Fibroblast of skin of left quadriceps (primary cell): Measurements from ENCODE around the gene CHFR.
"Not testable (repeated sequence)": the region's sequence is repeated elsewhere in the genome, so short reads cannot be mapped to it uniquely, and the experiment has no call there.

Experiments used
- DNase-seq, 2 experiments: peaks; one replicate each; pipeline ENCODE4 v3.0.0-alpha.2; 2013; ENCODE audit warnings: low read depth in 2 of 2

CHFR gene

DNA sequence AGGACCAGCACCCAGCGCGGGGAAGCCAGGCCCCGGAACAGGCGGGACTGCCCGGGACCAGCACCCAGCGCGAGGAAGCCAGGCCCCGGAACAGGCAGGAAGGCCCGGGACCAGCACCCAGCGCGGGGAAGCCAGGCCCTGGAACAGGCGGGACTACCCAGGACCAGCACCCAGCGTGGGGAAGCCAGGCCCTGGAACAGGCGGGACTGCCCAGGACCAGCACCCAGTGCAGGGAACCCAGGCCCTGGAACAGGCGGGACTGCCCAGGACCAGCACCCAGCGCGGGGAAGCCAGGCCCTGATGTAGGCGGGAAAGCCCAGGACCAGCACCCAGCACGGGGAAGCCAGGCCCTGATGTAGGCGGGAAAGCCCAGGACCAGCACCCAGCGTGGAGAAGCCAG lies 12.8 kb downstream of the CHFR start:
- DNase-seq = not testable (repeated sequence)

DNA sequence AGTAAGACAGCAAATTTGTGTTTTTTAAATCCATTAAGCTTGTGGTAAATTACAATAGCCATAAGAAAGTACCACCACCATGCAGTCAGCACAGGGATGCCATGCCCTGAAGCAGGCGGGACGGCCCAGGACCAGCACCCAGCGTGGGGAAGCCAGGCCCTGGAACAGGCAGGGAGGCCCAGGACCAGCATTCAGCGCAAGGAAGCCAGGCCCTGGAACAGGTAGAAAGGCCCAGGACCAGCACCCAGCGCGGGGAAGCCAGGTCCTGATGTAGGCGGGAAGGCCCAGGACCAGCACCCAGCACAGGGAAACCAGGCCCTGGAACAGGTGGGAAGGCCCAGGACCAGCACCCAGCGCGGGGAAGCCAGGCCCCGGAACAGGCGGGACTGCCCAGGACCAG lies 13.2 kb downstream of the CHFR start:
- no peak for DNase-seq

DNA sequence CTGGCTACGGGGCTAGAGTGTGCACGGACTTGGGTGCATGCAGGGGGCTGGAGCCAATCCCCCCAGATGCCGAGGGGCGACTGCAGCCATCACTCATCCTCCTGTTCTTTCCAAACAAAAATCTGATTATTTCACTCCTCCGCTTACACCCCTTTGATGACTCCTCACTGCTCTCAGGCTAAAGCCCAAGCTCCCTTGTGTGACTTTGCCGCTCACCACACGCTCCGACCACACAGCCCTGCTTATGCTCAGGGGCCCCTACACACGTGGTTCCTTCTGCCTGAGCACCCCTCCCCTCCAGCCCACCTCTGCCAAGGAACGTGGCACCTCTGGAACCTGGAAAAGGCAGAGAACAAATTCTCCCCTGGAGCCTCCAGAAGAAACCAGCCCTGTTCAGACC lies 13.7 kb downstream of the CHFR start:
- no peak for DNase-seq

- DNase-seq = no peak
These were observed 14.4 kb downstream of the CHFR start for GRCh38 chr12:132872975-132873421.

- no peak for DNase-seq
These were observed 15.1 kb downstream of the CHFR start for GRCh38 chr12:132872073-132872855.

- no peak for DNase-seq
These were observed 17.9 kb downstream of the CHFR start for GRCh38 chr12:132869551-132869950.

DNA sequence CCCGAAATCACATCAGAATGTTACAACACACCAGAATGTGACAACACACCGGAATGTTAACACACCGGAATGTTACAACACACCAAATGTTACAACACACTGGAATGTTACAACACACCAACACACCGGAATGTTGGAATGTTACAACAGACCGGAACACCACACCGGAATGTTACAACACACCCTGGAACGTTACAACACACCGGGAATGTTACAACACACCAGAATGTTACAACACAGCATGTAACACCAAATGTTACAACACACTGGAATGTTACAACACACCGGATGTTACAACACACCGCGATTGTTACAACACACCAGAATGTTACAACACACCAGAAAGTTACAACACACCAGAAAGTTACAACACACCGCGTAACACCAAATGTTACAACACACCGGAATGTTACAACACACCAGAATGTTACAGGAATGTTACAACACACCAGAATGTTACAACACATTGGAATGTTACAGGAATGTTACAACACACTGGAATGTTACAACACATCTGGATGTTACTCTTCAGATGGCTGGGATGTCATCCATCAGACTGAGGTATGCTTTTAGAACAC lies 21.1 kb downstream of the CHFR start:
- peak; percentile 18 to 28 for DNase-seq

DNA sequence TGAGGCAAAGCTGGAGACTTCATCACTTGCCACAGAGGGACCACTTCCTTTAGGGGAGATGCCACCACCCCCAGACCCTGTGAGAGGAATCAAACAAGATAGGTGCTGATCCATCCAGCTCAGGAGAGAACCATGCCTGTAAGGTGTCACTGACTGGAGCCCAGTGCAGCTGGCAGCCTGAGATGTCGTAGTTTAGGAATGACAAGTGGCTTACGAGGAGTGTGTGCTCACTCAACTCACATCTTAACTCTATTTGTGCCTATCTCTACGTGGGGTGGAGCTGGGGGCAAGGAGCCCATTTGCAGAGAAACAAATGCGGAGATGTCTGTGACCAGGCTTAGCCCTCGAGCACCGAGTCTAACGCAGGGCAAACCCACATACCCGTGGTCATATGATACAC lies 25.8 kb downstream of the CHFR start:
- DNase-seq = no peak

DNA sequence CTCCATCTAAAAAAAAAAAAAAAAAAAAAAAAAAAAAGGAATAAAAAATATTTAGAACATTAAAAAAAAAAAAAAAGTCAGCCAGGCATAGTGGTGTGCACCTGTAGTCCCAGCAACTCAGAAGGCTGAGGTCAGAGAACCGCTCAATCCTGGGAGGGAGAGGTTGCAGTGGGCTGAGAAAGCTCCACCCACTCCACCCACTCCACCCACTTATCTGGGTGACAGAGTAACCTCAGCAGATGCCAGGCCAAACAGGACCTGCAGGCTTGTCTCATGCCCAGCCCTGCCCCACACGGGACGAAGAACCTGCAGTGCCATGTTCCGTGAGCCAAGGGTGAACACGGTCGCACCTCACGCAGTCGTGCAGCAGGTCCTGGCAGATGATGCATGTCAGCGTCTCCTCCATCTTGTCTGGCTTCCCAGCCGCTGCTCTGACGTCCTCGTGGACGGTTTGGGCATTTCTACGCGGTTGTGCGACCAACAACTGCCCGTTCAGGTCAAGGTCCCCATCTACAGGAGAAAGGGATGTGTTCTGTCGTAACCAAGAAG lies 28.6 kb downstream of the CHFR start:
- DNase-seq = no peak

DNA sequence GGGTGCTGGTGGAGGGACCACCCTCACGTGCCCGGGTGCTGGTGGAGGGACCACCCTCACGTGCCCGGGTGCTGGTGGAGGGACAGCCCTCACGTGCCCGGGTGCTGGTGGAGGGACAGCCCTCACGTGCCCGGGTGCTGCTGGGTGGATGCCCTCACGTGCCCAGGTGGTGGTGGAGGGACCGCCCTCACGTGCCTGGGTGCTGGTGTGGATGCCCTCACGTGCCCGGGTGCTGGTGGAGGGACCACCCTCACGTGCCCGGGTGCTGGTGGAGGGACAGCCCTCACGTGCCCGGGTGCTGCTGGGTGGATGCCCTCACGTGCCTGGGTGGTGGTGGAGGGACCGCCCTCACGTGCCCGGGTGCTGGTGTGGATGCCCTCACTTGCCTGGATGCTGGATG lies 30.4 kb downstream of the CHFR start:
- not testable (repeated sequence) for DNase-seq

DNA sequence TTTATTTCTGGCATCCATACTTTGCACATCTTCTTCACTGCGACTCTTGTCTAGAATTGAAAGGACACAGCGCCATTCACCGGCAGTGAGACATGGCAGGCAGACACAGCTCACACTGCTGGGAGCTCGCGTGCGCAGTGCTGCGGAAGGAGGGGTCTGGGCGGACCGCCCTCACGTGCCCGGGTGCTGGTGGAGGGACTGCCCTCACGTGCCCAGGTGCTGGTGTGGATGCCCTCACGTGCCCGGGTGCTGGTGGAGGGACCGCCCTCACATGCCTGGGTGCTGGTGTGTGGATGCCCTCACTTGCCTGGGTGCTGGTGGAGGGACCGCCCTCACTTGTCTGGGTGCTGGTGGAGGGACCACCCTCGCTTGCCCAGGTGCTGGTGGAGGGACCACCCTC lies 30.8 kb downstream of the CHFR start:
- DNase-seq = no peak

GRCh38 chr12:132855211-132855610 lies 32.2 kb downstream of the CHFR start:
- not testable (repeated sequence) for DNase-seq

DNA sequence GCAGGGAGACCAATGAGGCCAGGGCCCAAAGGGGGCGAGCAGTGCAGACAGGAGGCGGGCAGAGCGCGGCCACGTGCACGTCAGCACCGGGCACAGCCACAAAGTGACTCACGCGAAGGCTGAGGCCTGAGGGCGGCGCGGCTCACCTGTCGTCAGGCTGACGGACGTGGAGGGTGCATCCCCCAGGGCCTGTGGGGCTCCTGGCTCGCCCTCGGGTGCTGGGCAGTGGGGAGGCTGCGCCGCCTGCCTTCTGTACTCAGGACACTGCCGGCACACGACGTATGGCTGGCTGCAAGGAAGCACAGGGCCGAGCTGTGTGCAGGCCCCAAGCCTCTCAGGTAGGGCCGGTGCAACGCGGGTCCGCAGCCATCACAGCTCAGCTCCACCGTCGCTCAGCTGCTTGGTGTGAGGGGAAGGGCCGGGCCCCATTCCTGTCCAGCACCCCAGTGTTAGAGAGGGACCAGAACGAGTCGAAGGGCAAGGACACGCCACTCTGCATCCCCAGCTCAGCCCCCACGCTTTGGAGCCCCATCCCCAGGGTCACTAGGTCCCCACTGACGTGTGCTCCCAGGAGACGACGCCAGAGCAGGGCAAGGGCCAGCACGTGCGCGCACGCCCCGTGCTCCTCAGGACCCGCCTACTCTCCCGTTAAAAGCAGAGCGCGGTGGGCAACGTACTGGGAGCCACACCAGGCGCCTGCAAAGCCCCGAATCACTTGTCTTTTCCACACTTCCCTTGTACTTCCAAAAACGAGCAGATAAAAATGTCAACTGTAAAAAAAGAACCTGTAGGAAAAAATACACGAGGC lies 33.9 kb downstream of the CHFR start:
- DNase-seq = no peak

GRCh38 chr12:132852496-132852895 lies 34.9 kb downstream of the CHFR start:
- DNase-seq = no peak

- no peak for DNase-seq
These were observed 35.9 kb downstream of the CHFR start for GRCh38 chr12:132851465-132851864.

DNA sequence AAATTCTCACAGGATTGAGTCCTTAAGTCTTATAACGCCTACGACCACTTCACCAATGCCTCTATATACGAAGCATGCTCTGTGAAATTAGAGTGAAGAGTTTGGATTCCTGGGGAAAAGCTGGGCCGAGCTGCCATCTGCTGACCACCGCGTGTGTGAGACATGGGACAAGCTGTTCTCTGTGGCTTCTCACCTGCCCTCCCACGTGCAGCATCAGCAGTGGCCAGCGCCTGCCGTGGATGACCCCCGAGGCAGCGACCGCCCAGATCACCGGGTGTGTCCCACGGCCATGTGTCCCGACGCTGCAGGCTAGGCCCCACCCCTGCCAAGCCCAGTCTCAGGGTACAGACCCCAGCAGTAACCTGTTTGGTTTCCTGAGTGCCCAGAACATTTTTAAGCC lies 37.1 kb downstream of the CHFR start:
- no peak for DNase-seq

DNA sequence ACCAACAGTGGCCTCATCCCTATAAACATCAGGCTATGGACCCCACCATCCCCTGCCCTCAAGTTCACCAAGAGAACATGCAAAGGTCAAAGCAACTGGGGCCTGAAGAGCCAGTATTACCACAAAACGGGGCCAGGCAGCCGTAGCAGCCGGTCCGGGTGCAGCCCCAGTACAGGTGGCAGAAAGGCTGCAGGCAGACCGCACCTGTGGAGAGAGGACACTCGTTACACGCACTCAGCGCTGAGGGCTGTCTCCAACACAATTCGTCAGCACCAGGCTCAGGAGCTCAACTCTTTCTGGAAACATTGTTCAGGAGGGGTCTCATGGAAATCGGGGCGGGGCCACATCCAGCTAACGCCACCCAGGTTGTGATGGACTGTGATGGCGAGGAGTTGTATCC lies 38.9 kb downstream of the CHFR start:
- no peak for DNase-seq

DNA sequence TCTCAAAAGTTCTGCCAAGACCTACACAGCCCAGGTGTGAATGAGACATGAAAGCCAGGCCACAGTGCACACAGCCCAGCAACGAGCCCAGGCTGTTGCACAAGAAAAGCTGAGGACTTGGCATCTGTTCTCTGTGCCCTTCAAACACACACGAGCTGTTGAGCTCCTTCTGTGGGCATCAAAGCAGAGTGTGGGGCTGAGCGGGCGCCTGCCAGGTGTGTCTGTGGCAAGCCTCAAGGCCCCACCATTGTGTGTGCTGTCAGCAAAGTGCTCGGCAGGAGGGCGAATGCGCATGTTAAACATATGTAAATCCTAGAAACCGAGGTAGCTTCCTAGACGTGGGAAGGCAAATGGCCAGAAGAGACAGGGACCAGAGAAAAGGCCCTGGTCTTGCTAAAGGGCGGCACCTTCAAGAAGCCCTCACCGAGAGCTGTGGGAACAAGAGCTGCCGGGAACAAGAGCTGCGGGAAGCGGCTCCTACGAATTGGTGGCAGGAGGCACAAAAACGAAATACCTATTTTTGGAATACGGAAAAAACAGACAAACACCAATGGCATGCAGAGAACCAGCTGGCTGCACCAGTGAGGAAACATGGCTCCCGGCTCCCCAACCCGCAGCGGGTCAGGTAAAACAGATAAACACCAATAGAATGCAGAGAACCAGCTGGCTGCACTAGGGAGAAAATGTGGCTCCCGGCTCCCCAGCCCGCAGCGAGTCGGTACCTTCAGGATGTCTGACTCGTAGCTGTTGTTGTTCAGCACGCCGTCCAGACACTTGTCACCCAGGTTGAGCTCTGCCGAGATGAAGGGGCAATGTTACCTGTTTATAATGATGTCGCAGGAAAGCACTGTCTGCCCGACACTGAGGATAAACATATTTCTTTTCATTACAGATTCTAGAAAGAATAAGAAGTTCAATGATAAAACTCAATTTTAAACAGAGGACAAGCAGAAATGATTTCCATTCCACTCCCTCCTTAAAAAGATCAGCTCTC lies 39.7 kb downstream of the CHFR start:
- no peak for DNase-seq

DNA sequence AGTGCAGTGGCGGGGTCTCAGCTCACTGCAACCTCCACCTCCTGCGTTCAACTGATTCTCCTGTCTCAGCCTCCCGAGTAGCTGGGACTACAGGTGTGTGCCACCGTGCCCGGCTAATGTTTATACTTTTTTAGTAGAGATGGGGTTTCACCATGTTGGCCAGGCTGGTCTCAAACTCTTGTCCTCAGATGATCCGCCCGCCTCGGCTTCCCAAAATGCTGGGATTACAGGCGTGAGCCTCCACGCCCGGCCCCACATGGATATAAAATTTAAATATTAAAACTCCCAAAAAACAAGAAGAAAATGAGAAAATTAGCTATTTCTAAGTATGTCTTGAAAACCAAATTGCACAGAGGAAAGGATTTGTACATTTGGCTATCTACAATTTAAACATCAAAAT lies 42.7 kb downstream of the CHFR start:
- DNase-seq = not testable (repeated sequence)

DNA sequence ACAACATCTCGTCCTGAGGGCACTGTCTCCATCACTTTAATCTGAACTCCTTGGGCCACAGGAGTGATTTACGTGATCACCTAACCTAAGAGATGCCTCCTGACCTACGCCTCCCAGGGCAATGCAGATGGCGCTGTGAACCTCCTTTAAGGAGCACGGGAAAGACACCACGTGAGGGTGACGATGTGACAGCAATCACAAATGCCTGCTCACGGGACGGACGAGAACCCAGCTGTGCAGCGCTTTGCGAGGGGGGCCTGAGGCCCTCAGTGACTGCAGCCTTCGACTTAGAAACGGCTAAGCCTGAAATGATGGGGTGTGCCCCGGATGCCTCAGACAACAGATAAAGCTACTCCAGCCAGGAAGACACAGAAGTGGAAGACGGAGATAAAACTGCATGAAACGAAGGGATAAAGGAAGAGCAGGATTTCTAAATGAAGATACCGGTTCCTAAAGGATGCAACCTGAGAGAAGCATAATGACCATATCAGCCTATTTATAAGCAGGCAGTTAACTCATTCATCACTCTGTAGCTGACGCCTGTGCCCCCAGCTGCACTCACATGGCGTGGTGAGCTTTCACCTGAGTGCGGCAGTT lies 44.9 kb downstream of the CHFR start:
- no peak for DNase-seq

DNA sequence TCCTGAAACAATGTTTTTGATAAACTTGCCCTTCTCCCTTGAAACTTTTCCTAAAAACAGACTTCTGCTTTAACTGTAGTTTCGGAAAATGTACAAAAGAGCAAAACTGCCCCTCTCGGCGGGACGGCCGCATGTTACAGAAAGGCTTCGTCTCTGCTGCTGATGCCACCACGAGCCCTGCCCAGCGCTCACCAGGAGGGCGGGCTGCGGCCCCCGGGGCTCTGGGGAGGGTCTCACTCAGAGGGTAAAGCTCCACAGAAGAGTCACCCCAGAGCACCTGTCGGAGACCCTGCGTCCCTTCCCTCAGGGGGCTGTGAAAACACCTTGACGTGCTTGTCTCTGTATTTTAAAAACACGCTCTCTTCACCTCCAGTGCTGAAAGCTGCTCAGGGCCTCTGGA lies 46.3 kb downstream of the CHFR start:
- no peak for DNase-seq
